GF-D8 (cell line): ENCODE measurements around the gene DZIP3.

Experiments
- DNase-seq: peaks from one replicate; lab custom pipeline; 2025; lab: John Stamatoyannopoulos, UW

Gene DZIP3

GRCh38 chr3:108589081-108589997, at the start of gene DZIP3, which contains the start of gene CIP2A:
TSS of gene DZIP3 (plus strand) at chr3:108589722. CDS start at chr3:108605407, 15,685 bp downstream.
TSS of gene CIP2A (minus strand) at chr3:108589438. CDS start at chr3:108589375, 63 bp downstream.
- peak; percentile 76 for DNase-seq

GRCh38 chr3:108546247-108546646, 43.3 kb upstream of the DZIP3 start:
- no peak for DNase-seq

- DNase-seq: no peak
These were observed 42.8 kb upstream of the DZIP3 start for GRCh38 chr3:108546692-108547091.

- DNase-seq: no peak
These were observed 41.2 kb upstream of the DZIP3 start for GRCh38 chr3:108548304-108548703.

GRCh38 chr3:108548886-108549285, 40.6 kb upstream of the DZIP3 start:
- no peak for DNase-seq

- no peak for DNase-seq
These were observed 37.0 kb upstream of the DZIP3 start for GRCh38 chr3:108552267-108553159.

- no peak for DNase-seq
These were observed 35.3 kb upstream of the DZIP3 start for GRCh38 chr3:108554229-108554628.

GRCh38 chr3:108554913-108555571, 34.5 kb upstream of the DZIP3 start:
- no peak for DNase-seq

GRCh38 chr3:108555966-108556581, 33.4 kb upstream of the DZIP3 start:
- DNase-seq: no peak

GRCh38 chr3:108562565-108562964, 27.0 kb upstream of the DZIP3 start:
- no peak for DNase-seq

GRCh38 chr3:108564564-108564963, 25.0 kb upstream of the DZIP3 start:
- no peak for DNase-seq

GRCh38 chr3:108565506-108565905, 24.0 kb upstream of the DZIP3 start:
- DNase-seq: no peak

GRCh38 chr3:108566599-108566998, 22.9 kb upstream of the DZIP3 start:
- no peak for DNase-seq

- DNase-seq: no peak
These were observed 20.2 kb upstream of the DZIP3 start for GRCh38 chr3:108569336-108569735.

- no peak for DNase-seq
These were observed 11.5 kb upstream of the DZIP3 start for GRCh38 chr3:108578064-108578463.

- peak; percentile 23 for DNase-seq
These were observed 921 bp upstream of the DZIP3 start for GRCh38 chr3:108588601-108589000.

GRCh38 chr3:108589998-108590323, 439 bp downstream of the DZIP3 start:
- no peak for DNase-seq

- no peak for DNase-seq
These were observed 938 bp downstream of the DZIP3 start for GRCh38 chr3:108590460-108590859.

GRCh38 chr3:108595321-108595720, 5.8 kb downstream of the DZIP3 start:
- no peak for DNase-seq

- no peak for DNase-seq
These were observed 8.9 kb downstream of the DZIP3 start for GRCh38 chr3:108598375-108598774.

- DNase-seq: no peak
These were observed 10.3 kb downstream of the DZIP3 start for GRCh38 chr3:108599677-108600409.
